CD4-positive, CD25-positive, alpha-beta regulatory T cell (primary cell): ENCODE results near the gene ELF1. TPM values are rescaled to one million over a fixed set of nuclear protein-coding genes. Genes with fewer than 3 reads are reported as not detected.
A peak's percentile ranks its signal among the peaks of the same experiment; 100 is the strongest.
"Not testable (repeated sequence)": the region's sequence is repeated elsewhere in the genome, so short reads cannot be mapped to it uniquely, and the experiment has no call there.

ENCODE experiments used
- ATAC-seq, 2 donors: fragments of 150-1000 bp; cut with Tn5 transposase; one replicate each; pipeline ENCODE4 v1.10.0; 2021; ENCODE audit warnings: low read depth in 2 of 2, moderate number of reproducible peaks in 2 of 2, moderate library complexity in 1 of 2
- DNase-seq, 3 donors: peaks; one replicate each; pipeline versions ENCODE4 v3.0.0 to v3.0.0-alpha.2; 2012 to 2022; ENCODE audit warnings: mixed read lengths in 1 of 3
- H3K27ac ChIP-seq: one replicate; pipeline ENCODE4 v1.7.0; 2013; ENCODE audit warnings: mild to moderate bottlenecking, low read length; ENCODE audit not compliant: insufficient read depth, poor library complexity, severe bottlenecking
- H3K27me3 ChIP-seq: one replicate; pipeline ENCODE4 v1.7.0; 2013; ENCODE audit warnings: low read length; ENCODE audit not compliant: control insufficient read depth, insufficient read depth
- H3K36me3 ChIP-seq: one replicate; pipeline ENCODE4 v1.7.0; 2013; ENCODE audit warnings: mild to moderate bottlenecking, low read length, moderate library complexity; ENCODE audit not compliant: control insufficient read depth, insufficient read depth
- H3K4me1 ChIP-seq: 2 replicates; pipeline ENCODE4 v1.7.0; 2013; ENCODE audit warnings: mild to moderate bottlenecking, low read length; ENCODE audit not compliant: insufficient read depth, control insufficient read depth, poor library complexity, severe bottlenecking
- H3K4me3 ChIP-seq: one replicate; pipeline ENCODE4 v1.7.0; 2013; ENCODE audit warnings: low read depth, mild to moderate bottlenecking, low read length, moderate library complexity
- H3K9me3 ChIP-seq, 2 experiments: 1 replicate in 1 of 2; 2 replicates in 1 of 2; pipeline ENCODE4 v1.7.0; 2013; ENCODE audit warnings: low read length in 2 of 2, mild to moderate bottlenecking in 1 of 2, moderate library complexity in 1 of 2; ENCODE audit not compliant: control insufficient read depth in 2 of 2
- H3K27ac Mint-ChIP-seq, 3 donors: one replicate each; pipeline ENCODE4 v1.8.0; 2020 to 2022; ENCODE audit warnings: mild to moderate bottlenecking in 3 of 3, mixed read lengths in 3 of 3, moderate library complexity in 2 of 3
- H3K27me3 Mint-ChIP-seq: one replicate; pipeline ENCODE4 v1.8.0; 2022; ENCODE audit warnings: mild to moderate bottlenecking, mixed read lengths
- H3K36me3 Mint-ChIP-seq: one replicate; pipeline ENCODE4 v1.8.0; 2020; ENCODE audit warnings: mixed read lengths
- H3K4me1 Mint-ChIP-seq, 4 donors: one replicate each; pipeline ENCODE4 v1.8.0; 2020 to 2022; ENCODE audit warnings: mixed read lengths in 4 of 4, mild to moderate bottlenecking in 1 of 4
- H3K4me3 Mint-ChIP-seq, 4 donors: one replicate each; pipeline ENCODE4 v1.8.0; 2020 to 2022; ENCODE audit warnings: mild to moderate bottlenecking in 4 of 4, mixed read lengths in 4 of 4, moderate library complexity in 3 of 4
- H3K9me3 Mint-ChIP-seq, 7 donors: one replicate each; pipeline ENCODE4 v1.8.0; 2020 to 2022; ENCODE audit warnings: mixed read lengths in 7 of 7, mild to moderate bottlenecking in 3 of 7, moderate library complexity in 2 of 7
- polyA plus RNA-seq, 4 donors: library from polyadenylated mRNA; unstranded; fragments of 300-500 nt; fragmentation: Illumina TruSeq; gene quantifications; one replicate each; pipeline ENCODE4 v1.2.3, GENCODE V29; 2021
- total RNA-seq: library from RNA; stranded (reverse); gene quantifications from one replicate; pipeline ENCODE4 v1.2.3, GENCODE V29; 2022

ELF1 gene
- total and polyA plus RNA-seq, 5 donors from 2014 or later = 122 to 285 (median 155) TPM

GRCh38 chr13:41039746-41040145, 20.6 kb upstream of the ELF1 start:
- DNase-seq (no peak), ATAC-seq (no peak)
- Mint-ChIP-seq H3K27ac (no peak overlapping the region), H3K27me3 (no peaks in the 10 kb centered on the region), H3K9me3 (peaks cover 0 to 4% (median 0%) of the 10 kb centered on the region in 7 donors), H3K36me3 (no peaks in the 10 kb centered on the region), H3K4me1 (peaks cover 10 to 20% (median 15%) of the 10 kb centered on the region in 4 donors), H3K4me3 (no peak overlapping the region)
- Histone ChIP-seq H3K4me3 (no peak overlapping the region), H3K9me3 (no peaks in the 10 kb centered on the region), H3K4me1 (no peaks in the 10 kb centered on the region), H3K27ac (no peak overlapping the region), H3K36me3 (no peaks in the 10 kb centered on the region), H3K27me3 (no peaks in the 10 kb centered on the region)

GRCh38 chr13:41036557-41036956, 17.4 kb upstream of the ELF1 start:
- peaks cover 13 to 26% (median 18%) of the 10 kb centered on the region in 4 donors for H3K4me1 Mint-ChIP-seq
- not testable (repeated sequence) for H3K27ac Mint-ChIP-seq, H3K36me3 Mint-ChIP-seq, H3K27me3 ChIP-seq, H3K27ac ChIP-seq, H3K4me3 ChIP-seq, H3K27me3 Mint-ChIP-seq, H3K9me3 ChIP-seq, H3K9me3 Mint-ChIP-seq, DNase-seq, H3K4me1 ChIP-seq, ATAC-seq, H3K4me3 Mint-ChIP-seq, H3K36me3 ChIP-seq

GRCh38 chr13:41034881-41035280, 15.8 kb upstream of the ELF1 start:
- Histone ChIP-seq H3K27ac (no peak overlapping the region), H3K4me3 (no peak overlapping the region), H3K27me3 (no peaks in the 10 kb centered on the region), H3K36me3 (no peaks in the 10 kb centered on the region), H3K4me1 (no peaks in the 10 kb centered on the region), H3K9me3 (no peaks in the 10 kb centered on the region)
- Mint-ChIP-seq H3K4me3 (no peak overlapping the region), H3K27ac (no peak overlapping the region), H3K27me3 (no peaks in the 10 kb centered on the region), H3K9me3 (no peaks in the 10 kb centered on the region), H3K4me1 (peaks cover 4 to 25% (median 15%) of the 10 kb centered on the region in 4 donors), H3K36me3 (peaks cover 5% of the 10 kb centered on the region)
- no peak for DNase-seq
- ATAC-seq = no peak

GRCh38 chr13:41034382-41034781, 15.3 kb upstream of the ELF1 start:
- Mint-ChIP-seq H3K27ac (no peak overlapping the region), H3K9me3 (no peaks in the 10 kb centered on the region), H3K4me1 (peaks cover 0 to 25% (median 15%) of the 10 kb centered on the region in 4 donors), H3K36me3 (peaks cover 5% of the 10 kb centered on the region), H3K27me3 (no peaks in the 10 kb centered on the region), H3K4me3 (no peak overlapping the region)
- Histone ChIP-seq H3K36me3 (no peaks in the 10 kb centered on the region), H3K4me1 (no peaks in the 10 kb centered on the region), H3K27me3 (no peaks in the 10 kb centered on the region), H3K4me3 (no peak overlapping the region), H3K9me3 (no peaks in the 10 kb centered on the region), H3K27ac (no peak overlapping the region)
- ATAC-seq (no peak), DNase-seq (no peak)

GRCh38 chr13:41032691-41033376, 13.7 kb upstream of the ELF1 start:
- Mint-ChIP-seq H3K4me1 (peaks cover 0 to 27% (median 15%) of the 10 kb centered on the region in 4 donors), H3K27me3 (no peaks in the 10 kb centered on the region), H3K4me3 (no peak overlapping the region), H3K36me3 (peaks cover 5% of the 10 kb centered on the region), H3K9me3 (no peaks in the 10 kb centered on the region), H3K27ac (peak overlapping the region in 1 of 3 donors; percentile 32)
- H3K4me3 ChIP-seq = no peak overlapping the region
- no peaks in the 10 kb centered on the region for H3K36me3 ChIP-seq
- no peak for DNase-seq
- ATAC-seq = peak in 1 of 2 donors; percentile 16
- H3K4me1 ChIP-seq = no peaks in the 10 kb centered on the region
- no peak overlapping the region for H3K27ac ChIP-seq
- no peaks in the 10 kb centered on the region for H3K27me3 ChIP-seq
- H3K9me3 ChIP-seq = no peaks in the 10 kb centered on the region

- ATAC-seq (no peak), DNase-seq (no peak)
- Histone ChIP-seq H3K27me3 (no peaks in the 10 kb centered on the region), H3K4me3 (no peak overlapping the region), H3K4me1 (peaks cover 3% of the 10 kb centered on the region), H3K36me3 (no peaks in the 10 kb centered on the region), H3K9me3 (no peaks in the 10 kb centered on the region), H3K27ac (no peak overlapping the region)
- Mint-ChIP-seq H3K27ac (no peak overlapping the region), H3K4me1 (peaks cover 13 to 40% (median 17%) of the 10 kb centered on the region in 4 donors), H3K27me3 (no peaks in the 10 kb centered on the region), H3K36me3 (peaks cover 13% of the 10 kb centered on the region), H3K4me3 (no peak overlapping the region), H3K9me3 (no peaks in the 10 kb centered on the region)
These were observed 10.5 kb upstream of the ELF1 start for GRCh38 chr13:41029629-41030028.

GRCh38 chr13:41028051-41028450, 8.9 kb upstream of the ELF1 start:
- Mint-ChIP-seq H3K27ac (no peak overlapping the region), H3K4me1 (peaks cover 14 to 40% (median 24%) of the 10 kb centered on the region in 4 donors), H3K36me3 (peaks cover 8% of the 10 kb centered on the region), H3K4me3 (no peak overlapping the region), H3K9me3 (no peaks in the 10 kb centered on the region), H3K27me3 (no peaks in the 10 kb centered on the region)
- no peaks in the 10 kb centered on the region for H3K9me3 ChIP-seq
- DNase-seq (no peak), ATAC-seq (no peak)
- H3K27ac ChIP-seq = no peak overlapping the region
- no peaks in the 10 kb centered on the region for H3K36me3 ChIP-seq
- H3K4me3 ChIP-seq = no peak overlapping the region
- no peaks in the 10 kb centered on the region for H3K27me3 ChIP-seq
- peaks cover 5% of the 10 kb centered on the region for H3K4me1 ChIP-seq

- Histone ChIP-seq H3K4me1 (peaks cover 5% of the 10 kb centered on the region), H3K9me3 (no peaks in the 10 kb centered on the region), H3K36me3 (no peaks in the 10 kb centered on the region), H3K27ac (no peak overlapping the region), H3K27me3 (no peaks in the 10 kb centered on the region), H3K4me3 (no peak overlapping the region)
- Mint-ChIP-seq H3K4me3 (no peak overlapping the region), H3K4me1 (peaks cover 12 to 42% (median 27%) of the 10 kb centered on the region in 4 donors), H3K9me3 (no peaks in the 10 kb centered on the region), H3K27me3 (no peaks in the 10 kb centered on the region), H3K27ac (no peak overlapping the region), H3K36me3 (peaks cover 8% of the 10 kb centered on the region)
- no peak for ATAC-seq
- DNase-seq = no peak
These were observed 7.7 kb upstream of the ELF1 start for GRCh38 chr13:41026788-41027187.
